GM19438 (cell line): ENCODE results near the gene TC2N.
"Not testable (repeated sequence)": the region's sequence is repeated elsewhere in the genome, so short reads cannot be mapped to it uniquely, and the experiment has no call there.

Experiments
- ATAC-seq: cut with Tn5 transposase; IDR thresholded peaks from one replicate; pipeline ENCODE4 v1.9.1; 2021; ENCODE audit warnings: low read depth; ENCODE audit not compliant: unreplicated experiment

TC2N gene

GRCh38 chr14:91774140-91775096 lies 92.9 kb downstream of the TC2N start:
- no peak for ATAC-seq

- no peak for ATAC-seq
These were observed 97.2 kb downstream of the TC2N start for GRCh38 chr14:91770185-91770584.

- ATAC-seq, result no peak
These were observed 111.6 kb downstream of the TC2N start for GRCh38 chr14:91755570-91756295.

- no peak for ATAC-seq
These were observed 112.5 kb downstream of the TC2N start for GRCh38 chr14:91754819-91755218.

- ATAC-seq, result no peak
These were observed 113.2 kb downstream of the TC2N start for GRCh38 chr14:91754185-91754584.

- no peak for ATAC-seq
These were observed 113.7 kb downstream of the TC2N start for GRCh38 chr14:91753501-91754128.

GRCh38 chr14:91752961-91753360 lies 114.4 kb downstream of the TC2N start:
- ATAC-seq, result no peak

GRCh38 chr14:91751719-91752118 lies 115.6 kb downstream of the TC2N start:
- no peak for ATAC-seq

GRCh38 chr14:91750634-91751198 lies 116.6 kb downstream of the TC2N start:
- ATAC-seq, result no peak

GRCh38 chr14:91749868-91750267 lies 117.5 kb downstream of the TC2N start:
- no peak for ATAC-seq

GRCh38 chr14:91748049-91748448 lies 119.3 kb downstream of the TC2N start:
- ATAC-seq, result no peak

GRCh38 chr14:91745344-91745743 lies 122.0 kb downstream of the TC2N start:
- ATAC-seq, result no peak

GRCh38 chr14:91744068-91744480 lies 123.3 kb downstream of the TC2N start:
- ATAC-seq, result no peak

GRCh38 chr14:91743305-91743653 lies 124.1 kb downstream of the TC2N start:
- ATAC-seq, result no peak

- ATAC-seq, result no peak
These were observed 124.6 kb downstream of the TC2N start for GRCh38 chr14:91742621-91743304.

- ATAC-seq, result not testable (repeated sequence)
These were observed 127.5 kb downstream of the TC2N start for GRCh38 chr14:91739867-91740266.

- ATAC-seq, result no peak
These were observed 129.7 kb downstream of the TC2N start for GRCh38 chr14:91737619-91738018.

GRCh38 chr14:91732859-91733477 lies 134.4 kb downstream of the TC2N start:
- no peak for ATAC-seq

GRCh38 chr14:91732439-91732838 lies 134.9 kb downstream of the TC2N start:
- ATAC-seq, result no peak

GRCh38 chr14:91731986-91732385 lies 135.3 kb downstream of the TC2N start, which contains the start of gene CATSPERB:
Gene CATSPERB, minus strand, starts transcription at chr14:91732086. Its CDS starts 2,607 bp downstream, at chr14:91729479.
- ATAC-seq, result no peak
